Caco-2 (cell line): ENCODE results near the gene CST8. TPM values are rescaled to one million over a fixed set of nuclear protein-coding genes. Genes with fewer than 3 reads are reported as not detected.

Source experiments
- BruUV-seq: library from RNA; stranded (reverse); fragments of 400-500 nt; replicated peaks from 2 replicates; lab custom pipeline; 2021; lab: Mats Ljungman, UMichigan
- CTCF ChIA-PET: fragments of 300-600 bp; sonication (Branson Sonifier 250); formaldehyde crosslinking; loops from one replicate; lab custom pipeline; 2022; ENCODE audit warnings: antibody characterized with exemption; lab: Charles Lee
- POLR2A ChIA-PET: fragments of 300-600 bp; sonication (Branson Sonifier 250); formaldehyde crosslinking; loops from one replicate; lab custom pipeline; 2022; ENCODE audit warnings: antibody characterized with exemption; lab: Charles Lee
- DNase-seq, 2 experiments: peaks; one replicate each; pipeline versions ENCODE4 v3.0.0 to v3.0.0-alpha.2; 2020 to 2022
- H3K27me3 ChIP-seq: replicated peaks from 2 replicates; pipeline ENCODE4 v1.6.0; 2011; ENCODE audit warnings: low read length; ENCODE audit not compliant: control insufficient read depth, insufficient read depth
- H3K36me3 ChIP-seq: 2 replicates; pipeline ENCODE4 v1.5.1; 2011; ENCODE audit warnings: low read length; ENCODE audit not compliant: control insufficient read depth, insufficient read depth
- H3K4me1 ChIP-seq: fragments of 250-450 bp; sonication (Bioruptor Pico); 2 replicates; pipeline ENCODE4 v1.5.1; 2020; ENCODE audit warnings: mild to moderate bottlenecking
- H3K4me3 ChIP-seq: 2 replicates; pipeline ENCODE4 v1.5.1; 2011; ENCODE audit warnings: low read depth, mild to moderate bottlenecking, control low read depth, low read length
- H3K9me3 ChIP-seq: fragments of 250-450 bp; sonication (Bioruptor Pico); 2 replicates; pipeline ENCODE4 v1.5.1; 2020; ENCODE audit warnings: mild to moderate bottlenecking, moderate library complexity
- H3K27ac Mint-ChIP-seq: one replicate; pipeline ENCODE4 v1.8.0; 2022; ENCODE audit warnings: mixed read lengths; ENCODE audit not compliant: unreplicated experiment
- H3K27me3 Mint-ChIP-seq: one replicate; pipeline ENCODE4 v1.8.0; 2022; ENCODE audit warnings: mixed read lengths; ENCODE audit not compliant: insufficient read depth, unreplicated experiment
- H3K36me3 Mint-ChIP-seq: one replicate; pipeline ENCODE4 v1.8.0; 2022; ENCODE audit warnings: mild to moderate bottlenecking, mixed read lengths; ENCODE audit not compliant: insufficient read depth, unreplicated experiment
- H3K4me1 Mint-ChIP-seq: one replicate; pipeline ENCODE4 v1.8.0; 2022; ENCODE audit warnings: low read depth, mixed read lengths; ENCODE audit not compliant: unreplicated experiment
- H3K4me3 Mint-ChIP-seq: one replicate; pipeline ENCODE4 v1.8.0; 2022; ENCODE audit warnings: mild to moderate bottlenecking, moderate library complexity, mixed read lengths; ENCODE audit not compliant: unreplicated experiment
- H3K9me3 Mint-ChIP-seq: one replicate; pipeline ENCODE4 v1.8.0; 2022; ENCODE audit warnings: mixed read lengths; ENCODE audit not compliant: unreplicated experiment
- intact Hi-C: fragments of 100-400 bp; cut with micrococcal nuclease; formaldehyde crosslinking; loops from one replicate; pipeline ENCODE4 v1.10.0; 2022; ENCODE audit not compliant: unreplicated experiment
- total RNA-seq: library from RNA; stranded (reverse); gene quantifications from 2 replicates; pipeline ENCODE4 v1.2.3, GENCODE V29; 2022
- TF ChIP-seq, protein P1 (sequence below), 2 experiments: fragments of 200-600 bp in 1 of 2; IDR thresholded peaks; 1 replicate in 1 of 2; 2 replicates in 1 of 2; pipeline versions ENCODE4 v1.5.1 to v1.8.0; 2011 to 2022; ENCODE audit warnings: antibody characterized with exemption in 1 of 2, control low read depth in 1 of 2, inconsistent platforms in 1 of 2, low read depth in 1 of 2, low read length in 1 of 2, mild to moderate bottlenecking in 1 of 2, moderate library complexity in 1 of 2; ENCODE audit not compliant: insufficient read depth in 1 of 2, severe bottlenecking in 1 of 2, unreplicated experiment in 1 of 2

Gene CST8
- total RNA-seq, 1 experiment from 2014 or later: not detected

GRCh38 chr20:23524146-23524545 lies 33.2 kb downstream of the CST8 start:
- ChIA-PET POLR2A (no interaction called here), CTCF (no interaction called here)
- BruUV-seq: no TSS peak
- Mint-ChIP-seq H3K9me3 (peaks cover 18% of the 10 kb centered on the region), H3K27ac (no peak overlapping the region), H3K4me1 (no peaks in the 10 kb centered on the region), H3K4me3 (no peak overlapping the region), H3K36me3 (no peaks in the 10 kb centered on the region), H3K27me3 (peaks cover 14% of the 10 kb centered on the region)
- Histone ChIP-seq H3K36me3 (no peaks in the 10 kb centered on the region), H3K9me3 (peaks cover 5% of the 10 kb centered on the region; the same call in 1 of the 2 replicates), H3K4me1 (no peaks in the 10 kb centered on the region), H3K4me3 (no peak overlapping the region), H3K27me3 (no peaks in the 10 kb centered on the region)
- intact Hi-C loops: no loop called here
- TF ChIP-seq, protein P1, sequence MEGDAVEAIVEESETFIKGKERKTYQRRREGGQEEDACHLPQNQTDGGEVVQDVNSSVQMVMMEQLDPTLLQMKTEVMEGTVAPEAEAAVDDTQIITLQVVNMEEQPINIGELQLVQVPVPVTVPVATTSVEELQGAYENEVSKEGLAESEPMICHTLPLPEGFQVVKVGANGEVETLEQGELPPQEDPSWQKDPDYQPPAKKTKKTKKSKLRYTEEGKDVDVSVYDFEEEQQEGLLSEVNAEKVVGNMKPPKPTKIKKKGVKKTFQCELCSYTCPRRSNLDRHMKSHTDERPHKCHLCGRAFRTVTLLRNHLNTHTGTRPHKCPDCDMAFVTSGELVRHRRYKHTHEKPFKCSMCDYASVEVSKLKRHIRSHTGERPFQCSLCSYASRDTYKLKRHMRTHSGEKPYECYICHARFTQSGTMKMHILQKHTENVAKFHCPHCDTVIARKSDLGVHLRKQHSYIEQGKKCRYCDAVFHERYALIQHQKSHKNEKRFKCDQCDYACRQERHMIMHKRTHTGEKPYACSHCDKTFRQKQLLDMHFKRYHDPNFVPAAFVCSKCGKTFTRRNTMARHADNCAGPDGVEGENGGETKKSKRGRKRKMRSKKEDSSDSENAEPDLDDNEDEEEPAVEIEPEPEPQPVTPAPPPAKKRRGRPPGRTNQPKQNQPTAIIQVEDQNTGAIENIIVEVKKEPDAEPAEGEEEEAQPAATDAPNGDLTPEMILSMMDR (IDR thresholded peaks at IDR 0.05; ENCODE audit: insufficient read depth in 1 of 2, low read depth in 1 of 2, low read length in 1 of 2, severe bottlenecking in 1 of 2, unreplicated experiment in 1 of 2): no peak
- no peak for DNase-seq

GRCh38 chr20:23526850-23527249 lies 35.9 kb downstream of the CST8 start:
- H3K9me3 Mint-ChIP-seq: peaks cover 22% of the 10 kb centered on the region
- no peak overlapping the region for H3K4me3 ChIP-seq
- TF ChIP-seq, protein P1 (IDR thresholded peaks at IDR 0.05; ENCODE audit: insufficient read depth in 1 of 2, low read depth in 1 of 2, low read length in 1 of 2, severe bottlenecking in 1 of 2, unreplicated experiment in 1 of 2): no peak

DNA sequence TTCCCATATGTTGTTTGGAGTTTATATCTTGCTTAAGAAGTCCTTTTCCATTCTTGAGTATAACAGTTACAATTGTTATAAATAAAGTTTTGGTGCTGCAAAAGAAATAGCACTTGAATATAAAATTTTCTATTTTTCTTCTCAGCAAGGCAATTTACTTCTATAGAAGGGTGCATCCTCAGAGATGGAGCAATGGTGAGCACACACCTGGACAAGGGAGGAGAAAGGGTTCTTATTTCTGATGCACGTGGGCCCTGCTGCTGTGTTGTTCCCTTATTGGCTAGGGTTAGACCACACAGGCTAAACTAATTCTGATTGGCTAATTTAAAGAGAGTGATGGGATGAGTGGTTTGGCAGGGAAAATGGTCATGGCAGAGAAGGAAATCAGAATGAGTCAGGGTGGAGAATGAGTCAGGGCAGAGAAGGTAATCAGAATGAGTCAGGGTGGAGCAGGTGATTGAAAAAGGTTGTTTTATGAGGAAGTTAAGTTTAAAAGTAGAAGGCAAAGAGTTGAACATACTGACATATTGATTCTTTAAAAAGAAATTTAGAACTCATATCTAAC lies 38.0 kb downstream of the CST8 start:
- no peak overlapping the region for H3K27ac Mint-ChIP-seq
- ChIA-PET POLR2A (no interaction called here), CTCF (no interaction called here)
- no peak for DNase-seq
- H3K4me3 Mint-ChIP-seq: no peak overlapping the region
- H3K36me3 Mint-ChIP-seq: no peaks in the 10 kb centered on the region
- peaks cover 10% of the 10 kb centered on the region for H3K27me3 Mint-ChIP-seq
- peaks cover 10% of the 10 kb centered on the region; the same call in 1 of the 2 replicates for H3K9me3 ChIP-seq
- no TSS peak for BruUV-seq
- intact Hi-C loops: no loop called here
- H3K27me3 ChIP-seq: no peaks in the 10 kb centered on the region
- no peaks in the 10 kb centered on the region for H3K36me3 ChIP-seq
- TF ChIP-seq, protein P1 (IDR thresholded peaks at IDR 0.05; ENCODE audit: insufficient read depth in 1 of 2, low read depth in 1 of 2, low read length in 1 of 2, severe bottlenecking in 1 of 2, unreplicated experiment in 1 of 2): no peak
- H3K4me1 Mint-ChIP-seq: no peaks in the 10 kb centered on the region
- H3K4me3 ChIP-seq: no peak overlapping the region
- peaks cover 22% of the 10 kb centered on the region for H3K9me3 Mint-ChIP-seq
- H3K4me1 ChIP-seq: no peaks in the 10 kb centered on the region

More at GRCh38 chr20:23526850-23527249, 35.9 kb downstream of the CST8 start:
- ChIA-PET CTCF (no interaction called here), POLR2A (no interaction called here)
- Histone ChIP-seq H3K4me1 (no peaks in the 10 kb centered on the region), H3K9me3 (peaks cover 10% of the 10 kb centered on the region; the same call in 1 of the 2 replicates), H3K27me3 (no peaks in the 10 kb centered on the region), H3K36me3 (no peaks in the 10 kb centered on the region)
- no peak for DNase-seq
- H3K27me3 Mint-ChIP-seq: peaks cover 14% of the 10 kb centered on the region
- H3K4me1 Mint-ChIP-seq: no peaks in the 10 kb centered on the region
- H3K4me3 Mint-ChIP-seq: no peak overlapping the region
- no TSS peak for BruUV-seq
- no peak overlapping the region for H3K27ac Mint-ChIP-seq
- intact Hi-C loops: no loop called here
- no peaks in the 10 kb centered on the region for H3K36me3 Mint-ChIP-seq
